Measurements from ENCODE around the gene CALML5. TPM values are rescaled to one million over a fixed set of nuclear protein-coding genes. Genes with fewer than 3 reads are reported as not detected.

CALML5 gene
- total RNA-seq, 1 experiment from 2014 or later, result not detected

DNA sequence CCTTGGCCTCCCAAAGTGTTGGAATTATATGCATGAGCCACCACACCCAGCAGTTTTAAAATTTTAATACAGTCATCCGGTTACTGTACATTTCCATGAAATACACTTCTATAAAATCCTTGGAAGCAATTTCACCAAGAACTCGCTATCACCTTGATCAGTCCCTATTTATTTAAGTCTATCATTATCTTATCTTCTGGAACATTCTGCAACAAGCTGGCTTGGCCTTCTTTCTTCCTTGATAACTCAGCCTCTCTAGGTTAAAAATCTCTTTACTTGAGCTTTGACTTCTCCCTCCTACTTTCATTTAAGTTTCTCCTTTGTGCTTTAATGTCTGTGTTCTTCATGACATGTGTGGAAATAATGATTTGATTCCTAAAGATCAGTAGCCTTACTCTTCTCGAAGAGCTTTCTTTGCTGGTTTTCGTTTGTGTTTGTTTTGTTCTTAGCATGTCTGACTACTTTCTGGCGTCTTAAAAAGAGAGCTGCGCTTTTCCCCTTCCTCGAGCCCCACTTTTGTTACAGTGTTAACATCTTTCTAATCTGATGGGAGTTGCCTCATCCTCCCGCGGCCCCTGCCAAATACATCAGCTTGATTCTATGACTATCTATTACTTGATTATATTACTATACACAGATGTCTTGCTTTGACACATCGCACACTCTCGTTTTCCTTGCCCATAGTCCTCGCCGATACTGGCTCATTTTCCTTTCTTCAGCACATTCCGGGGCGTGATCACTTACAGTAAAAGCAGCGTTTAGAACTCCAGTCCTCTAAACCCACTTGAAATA is 11.1 kb upstream of the CALML5 start:
- in situ Hi-C loops (cut with HindIII; ENCODE audit: low pct_unique_long_range_greater_than_20kb, low sequenced_read_pairs), result no loop called here
- Histone ChIP-seq H3K27ac (ENCODE audit: low read length) (no peak overlapping the region), H3K9me3 (ENCODE audit: control insufficient read depth, insufficient read depth, low read depth, low read length) (no peaks in the 10 kb centered on the region), H3K36me3 (ENCODE audit: control insufficient read depth, insufficient read depth, low read length) (no peaks in the 10 kb centered on the region), H3K27me3 (ENCODE audit: control insufficient read depth, insufficient read depth, low read length) (no peaks in the 10 kb centered on the region), H3K4me1 (ENCODE audit: control insufficient read depth, insufficient read depth, low read length) (no peaks in the 10 kb centered on the region), H3K4me3 (ENCODE audit: low read depth in 2 of 2, low read length in 2 of 2) (no peak overlapping the region)
- no TSS peak for BruUV-seq (replicated peaks)
- CTCF ChIA-PET, result no interaction called here
- POLR2A ChIA-PET, result no interaction called here
- DNase-seq (ENCODE audit: low read depth, low spot score) (no peak), ATAC-seq (no peak)
- intact Hi-C loops (cut with micrococcal nuclease; ENCODE audit: unreplicated experiment), result no loop called here
- TF ChIP-seq TCF7L2 (IDR thresholded peaks at IDR 0.05; ENCODE audit: low read depth, low read length) (no peak), SIN3A (IDR thresholded peaks at IDR 0.05; ENCODE audit: borderline replicate concordance, insufficient read depth, low read depth, low read length) (no peak), REST (IDR thresholded peaks at IDR 0.05; ENCODE audit: insufficient read depth in 1 of 2, low read depth in 2 of 2, low read length in 1 of 2) (no peak), CTCF (IDR thresholded peaks at IDR 0.05) (no peak), POLR2AphosphoS5 (IDR thresholded peaks at IDR 0.05; ENCODE audit: low read depth, low read length) (no peak)

GRCh38 chr10:5509691-5510090 is 10.3 kb upstream of the CALML5 start:
- H3K36me3 ChIP-seq (ENCODE audit: control insufficient read depth, insufficient read depth, low read length), result no peaks in the 10 kb centered on the region
- no peaks in the 10 kb centered on the region for H3K27me3 ChIP-seq (ENCODE audit: control insufficient read depth, insufficient read depth, low read length)
- ATAC-seq (no peak), DNase-seq (ENCODE audit: low read depth, low spot score) (no peak)
- BruUV-seq (replicated peaks), result no TSS peak
- in situ Hi-C loops (cut with HindIII; ENCODE audit: low pct_unique_long_range_greater_than_20kb, low sequenced_read_pairs), result no loop called here
- no peak overlapping the region for H3K4me3 ChIP-seq (ENCODE audit: low read depth in 2 of 2, low read length in 2 of 2)
- H3K27ac ChIP-seq (ENCODE audit: low read length), result no peak overlapping the region
- TF ChIP-seq REST (IDR thresholded peaks at IDR 0.05; ENCODE audit: insufficient read depth in 1 of 2, low read depth in 2 of 2, low read length in 1 of 2), result no peak
- TF ChIP-seq TCF7L2 (IDR thresholded peaks at IDR 0.05; ENCODE audit: low read depth, low read length), result no peak
- TF ChIP-seq SIN3A (IDR thresholded peaks at IDR 0.05; ENCODE audit: borderline replicate concordance, insufficient read depth, low read depth, low read length), result no peak
- TF ChIP-seq POLR2AphosphoS5 (IDR thresholded peaks at IDR 0.05; ENCODE audit: low read depth, low read length), result no peak
- TF ChIP-seq CTCF (IDR thresholded peaks at IDR 0.05), result no peak
- no peaks in the 10 kb centered on the region for H3K9me3 ChIP-seq (ENCODE audit: control insufficient read depth, insufficient read depth, low read depth, low read length)
- ChIA-PET CTCF (no interaction called here), POLR2A (no interaction called here)
- H3K4me1 ChIP-seq (ENCODE audit: control insufficient read depth, insufficient read depth, low read length), result no peaks in the 10 kb centered on the region
- intact Hi-C loops (cut with micrococcal nuclease; ENCODE audit: unreplicated experiment), result no loop called here
